Panc1 (cell line): Measurements from ENCODE around the gene AMBRA1. TPM values are rescaled to one million over a fixed set of nuclear protein-coding genes. Genes with fewer than 3 reads are reported as not detected.
A peak's percentile ranks its signal among the peaks of the same experiment; 100 is the strongest.

ENCODE experiments used
- ATAC-seq: fragments of 200-7000 bp; cut with Tn5 transposase; 2 replicates; pipeline ENCODE4 v1.9.1; 2020; ENCODE audit warnings: mild to moderate bottlenecking, moderate library complexity
- BruUV-seq: library from RNA; stranded (reverse); fragments of 400-500 nt; replicated peaks from 2 replicates; lab custom pipeline; 2021; lab: Mats Ljungman, UMichigan
- CTCF ChIA-PET: fragments of 300-600 bp; sonication (Branson Sonifier 250); formaldehyde crosslinking; loops from one replicate; lab custom pipeline; 2022; ENCODE audit warnings: antibody characterized with exemption; lab: Charles Lee
- POLR2A ChIA-PET: fragments of 300-600 bp; sonication (Branson Sonifier 250); formaldehyde crosslinking; loops from one replicate; lab custom pipeline; 2022; ENCODE audit warnings: antibody characterized with exemption; lab: Charles Lee
- DNase-seq: peaks from one replicate; pipeline ENCODE4 v3.0.0-alpha.2; 2010; ENCODE audit warnings: low read depth, low spot score
- H3K27ac ChIP-seq: 2 replicates; pipeline ENCODE4 v1.5.1; 2011; ENCODE audit warnings: mild to moderate bottlenecking, low read length, inconsistent platforms
- H3K27me3 ChIP-seq: fragments of 200-500 bp; sonication (Bioruptor generic); 2 replicates; pipeline ENCODE4 v1.6.0; 2014; ENCODE audit warnings: low read length, inconsistent platforms; ENCODE audit not compliant: control insufficient read depth, insufficient read depth
- H3K36me3 ChIP-seq: fragments of 200-500 bp; sonication (Bioruptor generic); 2 replicates; pipeline ENCODE4 v1.5.1; 2014; ENCODE audit warnings: inconsistent platforms, mild to moderate bottlenecking, low read length, moderate library complexity; ENCODE audit not compliant: control insufficient read depth, insufficient read depth
- H3K4me1 ChIP-seq: 2 replicates; pipeline ENCODE4 v1.5.1; 2011; ENCODE audit warnings: inconsistent platforms, mild to moderate bottlenecking, low read length, moderate library complexity; ENCODE audit not compliant: control insufficient read depth, insufficient read depth
- H3K4me3 ChIP-seq, 2 experiments: 2 replicates each; pipeline ENCODE4 v1.5.1; 2011 to 2012; ENCODE audit warnings: low read depth in 2 of 2, low read length in 2 of 2, mild to moderate bottlenecking in 2 of 2, inconsistent platforms in 1 of 2, moderate library complexity in 1 of 2
- H3K9me3 ChIP-seq: fragments of 200-500 bp; sonication (Bioruptor generic); 2 replicates; pipeline ENCODE4 v1.5.1; 2014; ENCODE audit warnings: low read depth, mild to moderate bottlenecking, inconsistent platforms, low read length, moderate library complexity; ENCODE audit not compliant: control insufficient read depth, insufficient read depth
- CTCF ChIP-seq: fragments of 450-650 bp; IDR thresholded peaks from 2 replicates; pipeline ENCODE4 v1.5.1; 2017; ENCODE audit warnings: mild to moderate bottlenecking
- POLR2AphosphoS5 ChIP-seq: IDR thresholded peaks from 2 replicates; pipeline ENCODE4 v1.6.1; 2012; ENCODE audit warnings: mild to moderate bottlenecking, low read depth, low read length, moderate library complexity
- REST ChIP-seq, 2 experiments: IDR thresholded peaks; 2 replicates each; pipeline ENCODE4 v1.6.1; 2011 to 2012; ENCODE audit warnings: low read depth in 2 of 2, control low read depth in 1 of 2, low read length in 1 of 2, mild to moderate bottlenecking in 1 of 2, moderate library complexity in 1 of 2; ENCODE audit not compliant: insufficient read depth in 1 of 2
- SIN3A ChIP-seq: IDR thresholded peaks from 2 replicates; pipeline ENCODE4 v1.6.1; 2012; ENCODE audit warnings: low read depth, mild to moderate bottlenecking, low read length, moderate library complexity, borderline replicate concordance; ENCODE audit not compliant: insufficient read depth
- TCF7L2 ChIP-seq: IDR thresholded peaks from 2 replicates; pipeline ENCODE4 v1.6.1; 2011; ENCODE audit warnings: mild to moderate bottlenecking, low read depth, low read length, inconsistent platforms
- in situ Hi-C: cut with HindIII; loops from 2 replicates; pipeline ENCODE4 v1.10.0; 2016; ENCODE audit warnings: low sequenced_read_pairs, low pct_unique_long_range_greater_than_20kb
- intact Hi-C: fragments of 100-400 bp; cut with micrococcal nuclease; formaldehyde crosslinking; loops from one replicate; pipeline ENCODE4 v1.10.0; 2022; ENCODE audit not compliant: unreplicated experiment
- total RNA-seq: library from RNA; stranded (reverse); gene quantifications from one replicate; pipeline ENCODE4 v1.2.1, GENCODE V29; 2021; ENCODE audit not compliant: unreplicated experiment

AMBRA1 gene
- total RNA-seq, 1 experiment from 2014 or later: 40.0 TPM

- no peak for TF ChIP-seq REST (IDR thresholded peaks at IDR 0.05; ENCODE audit: insufficient read depth in 1 of 2, low read depth in 2 of 2, low read length in 1 of 2)
- TF ChIP-seq TCF7L2: no peak
- TF ChIP-seq POLR2AphosphoS5: no peak
- TF ChIP-seq SIN3A: no peak
- no peak for TF ChIP-seq CTCF
- Histone ChIP-seq H3K36me3 (peaks cover 2% of the 10 kb centered on the region; the same call in 1 of the 2 replicates), H3K27me3 (no peaks in the 10 kb centered on the region), H3K4me1 (peaks cover 65% of the 10 kb centered on the region), H3K9me3 (no peaks in the 10 kb centered on the region), H3K4me3 (peak overlapping the region in 1 of 2 experiments; percentile 35; a peak in 2 of 4 replicates), H3K27ac (peak overlapping the region; percentile 95)
- ATAC-seq: peak; percentile 65
- POLR2A ChIA-PET: interaction anchor here (0.6 kb wide), 1 partner anchor 446 kb away, joined by 3 read pairs; the partner anchor contains the start of gene PEX16
- DNase-seq: no peak
- CTCF ChIA-PET: no interaction called here
- in situ Hi-C loops (no loop called here), intact Hi-C loops (no loop called here)
- BruUV-seq: no TSS peak
These were observed 230.8 kb downstream of the AMBRA1 start for GRCh38 chr11:46363031-46363407.

- ChIA-PET CTCF (no interaction called here), POLR2A (no interaction called here)
- in situ Hi-C loops (no loop called here), intact Hi-C loops (no loop called here)
- no peaks in the 10 kb centered on the region for H3K27me3 ChIP-seq
- no peaks in the 10 kb centered on the region; the same call in 1 of the 2 replicates for H3K36me3 ChIP-seq
- H3K4me3 ChIP-seq: peak overlapping the region in 1 of 2 experiments; percentile 37; a peak in 2 of 4 replicates
- BruUV-seq: no TSS peak
- H3K9me3 ChIP-seq: no peaks in the 10 kb centered on the region
- H3K27ac ChIP-seq: peak overlapping the region; percentile 95
- DNase-seq (no peak), ATAC-seq (no peak)
- no peak for TF ChIP-seq CTCF
- TF ChIP-seq POLR2AphosphoS5: no peak
- no peak for TF ChIP-seq TCF7L2
- TF ChIP-seq REST (IDR thresholded peaks at IDR 0.05; ENCODE audit: insufficient read depth in 1 of 2, low read depth in 2 of 2, low read length in 1 of 2): no peak
- TF ChIP-seq SIN3A: no peak
- peaks cover 67% of the 10 kb centered on the region for H3K4me1 ChIP-seq
These were observed 231.4 kb downstream of the AMBRA1 start for GRCh38 chr11:46362156-46363030.
